Right atrium auricular region (tissue), 2 donors: ENCODE measurements around the gene TP53AIP1. TPM values are rescaled to one million over a fixed set of nuclear protein-coding genes. Genes with fewer than 3 reads are reported as not detected.

Source experiments
- DNase-seq: peaks from one replicate; pipeline ENCODE4 v3.0.0-alpha.2; 2019; ENCODE audit warnings: low spot score
- H3K27ac ChIP-seq, 2 donors: fragments of 200-600 bp; sonication (generic); 1 replicate in 1 of 2; 2 replicates in 1 of 2; pipeline ENCODE4 v1.5.1; 2016 to 2019
- H3K27me3 ChIP-seq, 2 donors: fragments of 200-600 bp; sonication (generic); one replicate each; pipeline versions ENCODE4 v1.5.1 to v1.6.0; 2017 to 2019
- H3K36me3 ChIP-seq: fragments of 200-600 bp; sonication (generic); one replicate; pipeline ENCODE4 v1.5.1; 2016
- H3K4me1 ChIP-seq, 2 donors: fragments of 200-600 bp; sonication (generic); one replicate each; pipeline versions ENCODE4 v1.5.1 to v1.6.0; 2017 to 2019
- H3K4me3 ChIP-seq, 2 donors: fragments of 200-600 bp; sonication (generic); 1 replicate in 1 of 2; 2 replicates in 1 of 2; pipeline ENCODE4 v1.5.1; 2017 to 2019; ENCODE audit warnings: mild to moderate bottlenecking in 1 of 2, moderate library complexity in 1 of 2
- H3K9me3 ChIP-seq, 2 donors: fragments of 200-600 bp; sonication (generic); one replicate each; pipeline ENCODE4 v1.5.1; 2019
- total RNA-seq, 2 donors: library from RNA; depleted of rRNA; stranded (reverse); fragments of >200 nt; gene quantifications; one replicate each; pipeline ENCODE4 v1.1.0, GENCODE V29; 2016
- TF ChIP-seq, protein P1 (sequence below), 2 donors: fragments of 200-600 bp; sonication (generic); IDR thresholded peaks; one replicate each; pipeline ENCODE4 v1.5.1; 2019; ENCODE audit warnings: antibody characterized with exemption in 2 of 2

The TP53AIP1 gene
- total RNA-seq, 2 donors from 2014 or later = not detected

DNA sequence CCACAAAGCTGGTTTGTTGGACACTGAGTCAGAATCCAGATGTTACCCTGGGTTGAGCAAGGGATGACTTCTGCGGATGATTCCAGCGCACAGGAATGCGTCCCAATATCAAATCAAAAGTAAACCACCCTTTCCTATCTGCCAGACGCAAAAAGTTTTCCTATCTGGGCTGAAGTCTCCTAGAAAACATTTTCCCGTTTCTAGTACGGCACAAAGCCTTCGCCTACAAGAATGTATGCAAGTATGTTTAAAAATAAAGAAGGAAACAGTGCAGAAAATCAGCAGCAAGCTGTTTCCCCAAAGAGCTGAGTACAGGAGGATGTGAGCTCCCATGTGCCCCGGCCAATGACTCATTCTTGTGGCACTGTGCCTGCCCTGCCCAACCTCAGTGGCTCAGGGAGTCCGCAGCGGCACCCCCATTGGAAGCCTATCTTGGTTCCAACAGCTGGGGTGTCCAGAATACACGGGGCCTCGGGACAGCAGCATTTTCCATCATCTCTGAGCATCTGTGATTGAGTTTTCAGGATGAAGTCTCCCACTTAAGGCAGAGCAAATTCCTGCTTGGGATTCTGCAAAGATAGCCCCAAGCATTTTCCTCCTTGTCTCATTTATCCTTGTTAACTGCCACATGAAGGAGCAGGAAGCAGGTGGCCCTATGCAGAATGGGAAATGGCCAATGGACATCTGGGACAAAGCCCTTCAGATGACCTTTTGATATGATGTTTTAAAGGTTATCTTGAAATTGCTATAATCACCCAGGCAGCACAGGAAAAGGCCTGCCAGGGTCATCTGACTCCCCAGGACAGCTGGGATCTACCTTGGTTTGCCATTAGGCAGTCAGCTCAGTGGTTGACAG is 34.1 kb downstream of the TP53AIP1 start:
- TF ChIP-seq, protein P1, sequence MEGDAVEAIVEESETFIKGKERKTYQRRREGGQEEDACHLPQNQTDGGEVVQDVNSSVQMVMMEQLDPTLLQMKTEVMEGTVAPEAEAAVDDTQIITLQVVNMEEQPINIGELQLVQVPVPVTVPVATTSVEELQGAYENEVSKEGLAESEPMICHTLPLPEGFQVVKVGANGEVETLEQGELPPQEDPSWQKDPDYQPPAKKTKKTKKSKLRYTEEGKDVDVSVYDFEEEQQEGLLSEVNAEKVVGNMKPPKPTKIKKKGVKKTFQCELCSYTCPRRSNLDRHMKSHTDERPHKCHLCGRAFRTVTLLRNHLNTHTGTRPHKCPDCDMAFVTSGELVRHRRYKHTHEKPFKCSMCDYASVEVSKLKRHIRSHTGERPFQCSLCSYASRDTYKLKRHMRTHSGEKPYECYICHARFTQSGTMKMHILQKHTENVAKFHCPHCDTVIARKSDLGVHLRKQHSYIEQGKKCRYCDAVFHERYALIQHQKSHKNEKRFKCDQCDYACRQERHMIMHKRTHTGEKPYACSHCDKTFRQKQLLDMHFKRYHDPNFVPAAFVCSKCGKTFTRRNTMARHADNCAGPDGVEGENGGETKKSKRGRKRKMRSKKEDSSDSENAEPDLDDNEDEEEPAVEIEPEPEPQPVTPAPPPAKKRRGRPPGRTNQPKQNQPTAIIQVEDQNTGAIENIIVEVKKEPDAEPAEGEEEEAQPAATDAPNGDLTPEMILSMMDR (IDR thresholded peaks at IDR 0.05) = no peak

DNA sequence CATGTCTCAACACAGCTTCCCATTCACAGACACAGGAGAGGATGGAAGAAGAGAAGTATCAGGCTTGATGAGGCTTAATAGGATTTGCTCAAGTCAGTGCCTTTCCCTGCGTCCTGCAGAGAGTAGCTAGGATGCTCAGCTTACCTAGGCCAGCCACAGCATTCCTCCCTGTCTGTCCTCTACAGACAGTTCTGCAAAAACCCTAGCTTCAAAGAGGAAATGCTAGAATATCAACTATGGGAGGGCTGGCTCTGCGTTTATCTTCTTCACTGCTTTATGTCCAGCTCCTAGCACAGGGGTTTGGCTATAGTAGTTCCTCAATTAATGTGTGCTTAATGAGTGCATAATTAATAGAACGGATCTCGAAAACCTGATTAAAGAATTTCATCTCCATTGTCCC is 35.1 kb downstream of the TP53AIP1 start:
- H3K4me3 ChIP-seq = no peak overlapping the region
- TF ChIP-seq, protein P1 (IDR thresholded peaks at IDR 0.05) = no peak
- no peaks in the 10 kb centered on the region for H3K27me3 ChIP-seq
- no peak for DNase-seq
- H3K36me3 ChIP-seq = no peaks in the 10 kb centered on the region
- no peak overlapping the region for H3K27ac ChIP-seq
- H3K9me3 ChIP-seq = no peaks in the 10 kb centered on the region
- peaks cover 0 to 56% of the 10 kb centered on the region in 2 donors for H3K4me1 ChIP-seq

More for the DNA sequence above, 34.1 kb downstream of the TP53AIP1 start:
- Histone ChIP-seq H3K9me3 (no peaks in the 10 kb centered on the region), H3K4me1 (peaks cover 0 to 51% of the 10 kb centered on the region in 2 donors), H3K4me3 (no peak overlapping the region), H3K36me3 (no peaks in the 10 kb centered on the region), H3K27me3 (no peaks in the 10 kb centered on the region), H3K27ac (peak overlapping the region in 1 of 2 donors; percentile 53)
- DNase-seq = peak; percentile 78

DNA sequence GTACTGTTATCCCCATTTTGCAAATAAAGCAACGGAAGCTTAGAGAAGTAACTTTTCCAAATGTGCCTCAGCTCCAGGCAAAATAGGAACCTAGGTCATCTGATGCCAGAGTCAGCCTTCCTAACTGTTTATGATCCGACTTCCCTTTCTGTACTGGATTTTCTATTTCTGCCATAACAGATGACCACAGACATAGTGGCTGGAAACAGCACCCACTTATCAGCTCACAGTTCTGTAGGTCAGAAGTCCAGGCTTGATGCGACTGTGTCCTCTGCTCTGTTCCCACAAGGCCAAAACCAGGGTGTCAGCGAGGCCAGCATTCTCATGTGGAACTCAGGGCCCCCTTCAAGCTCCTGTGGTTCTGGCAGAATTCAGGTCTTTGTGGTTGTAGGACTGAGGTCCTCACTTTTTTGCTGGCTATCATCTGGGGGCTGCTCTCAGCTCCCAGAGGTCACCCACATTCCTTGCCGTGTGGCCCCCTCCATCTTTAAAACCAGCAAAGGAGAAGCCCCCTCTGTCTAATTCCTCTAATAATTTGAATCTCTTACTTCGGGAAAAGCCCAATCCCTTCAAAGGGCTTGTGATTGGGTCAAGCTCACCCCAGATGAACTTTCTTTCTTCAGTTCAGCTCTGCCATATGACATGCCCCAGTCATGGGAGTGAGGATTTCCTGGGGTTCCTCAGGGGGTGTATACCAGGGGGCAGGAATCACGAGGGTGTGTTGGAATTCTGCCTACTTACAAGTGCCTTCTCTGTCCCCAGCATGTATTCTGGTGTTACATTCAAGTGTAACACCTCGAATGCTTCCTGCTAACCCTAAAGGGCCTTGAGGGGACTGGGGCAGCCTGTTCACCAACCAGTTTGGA is 36.3 kb downstream of the TP53AIP1 start:
- Histone ChIP-seq H3K9me3 (no peaks in the 10 kb centered on the region), H3K36me3 (no peaks in the 10 kb centered on the region), H3K4me3 (peak overlapping the region; percentile 40 to 70), H3K27me3 (no peaks in the 10 kb centered on the region), H3K4me1 (peaks cover 0 to 56% of the 10 kb centered on the region in 2 donors), H3K27ac (peak overlapping the region; percentile 75 to 83)
- TF ChIP-seq, protein P1 (IDR thresholded peaks at IDR 0.05) = no peak
- no peak for DNase-seq

DNA sequence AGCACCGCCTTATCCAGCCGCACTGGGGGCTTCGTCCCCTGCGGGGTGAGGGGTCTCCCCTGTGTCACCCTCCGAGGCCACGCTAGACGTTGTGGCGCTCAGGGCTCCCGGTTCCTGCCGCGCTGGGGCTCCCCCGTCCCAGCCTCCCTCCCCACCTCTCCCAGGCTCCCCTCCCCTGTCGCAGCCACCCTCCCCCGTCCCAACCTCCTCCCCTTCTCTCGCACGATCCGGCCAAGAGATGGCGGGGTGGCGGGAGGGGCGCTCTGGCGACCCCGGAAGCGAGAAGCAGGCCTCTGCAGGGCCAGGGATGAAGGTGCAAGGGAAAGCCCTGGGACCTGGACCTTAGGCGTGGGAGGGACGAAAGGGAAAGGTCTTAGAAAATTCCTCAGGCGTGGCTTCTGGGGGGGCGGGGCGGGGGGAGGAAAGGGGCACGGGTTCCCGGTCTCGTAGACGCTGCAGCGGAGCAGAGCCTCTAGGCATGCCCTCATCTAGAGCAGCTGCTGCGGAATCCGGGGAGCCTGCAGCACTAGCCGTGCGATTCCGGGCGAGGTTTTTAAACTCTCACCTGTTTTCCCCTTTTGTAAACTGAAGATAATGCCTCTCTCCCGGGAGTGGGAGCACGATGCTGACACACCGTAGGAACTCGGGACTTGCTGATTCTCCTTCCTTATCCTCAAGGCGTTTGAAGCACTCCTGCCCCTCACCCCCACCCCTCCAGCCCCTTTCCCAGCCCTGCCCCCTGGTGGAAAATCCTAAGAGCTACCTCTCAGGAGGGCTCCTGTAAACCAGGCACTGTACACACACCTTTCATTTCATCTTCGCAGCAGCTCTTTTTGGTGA is 37.1 kb downstream of the TP53AIP1 start:
- H3K4me1 ChIP-seq = peaks cover 0 to 56% of the 10 kb centered on the region in 2 donors
- H3K36me3 ChIP-seq = no peaks in the 10 kb centered on the region
- no peaks in the 10 kb centered on the region for H3K27me3 ChIP-seq
- H3K4me3 ChIP-seq = peak overlapping the region; percentile 40 to 70
- DNase-seq = no peak
- TF ChIP-seq, protein P1 (IDR thresholded peaks at IDR 0.05) = peak; percentile 41 to 65
- peak overlapping the region; percentile 75 to 83 for H3K27ac ChIP-seq
- H3K9me3 ChIP-seq = no peaks in the 10 kb centered on the region

DNA sequence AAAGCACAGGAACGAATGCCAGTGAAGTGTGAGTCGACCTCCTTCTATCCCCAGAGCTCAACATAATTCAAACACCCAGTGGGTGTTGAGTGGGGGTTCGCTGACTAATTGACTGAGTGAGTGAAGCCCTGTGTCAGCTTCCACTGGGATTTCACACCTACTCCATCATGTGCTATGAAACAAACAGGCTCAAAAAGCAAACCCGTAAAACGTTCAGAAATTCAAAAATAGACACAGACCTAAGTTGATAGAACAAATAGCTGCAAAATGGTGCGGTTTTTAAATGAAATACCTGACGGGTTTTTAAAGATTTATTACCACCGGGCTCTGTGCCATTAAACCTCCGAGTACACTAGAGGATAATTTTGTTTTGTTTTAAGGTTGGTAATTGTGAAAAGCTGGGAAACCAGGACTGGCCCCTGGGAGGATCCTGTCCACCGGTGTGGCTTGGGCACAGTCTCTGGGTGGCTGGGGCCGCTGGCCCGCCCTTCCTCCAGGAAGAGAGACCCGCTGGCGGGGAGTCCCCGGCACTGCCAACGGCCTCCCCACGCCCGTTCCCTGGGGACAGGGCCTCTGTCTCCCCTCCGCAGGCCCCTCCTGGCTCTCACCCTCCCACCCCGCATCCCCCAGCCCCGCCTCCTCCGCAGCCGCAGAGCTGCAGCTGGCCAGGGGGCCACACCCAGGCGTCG is 37.9 kb downstream of the TP53AIP1 start:
- no peak for DNase-seq
- Histone ChIP-seq H3K4me3 (peak overlapping the region; percentile 40 to 70), H3K27ac (peak overlapping the region; percentile 75 to 83), H3K36me3 (no peaks in the 10 kb centered on the region), H3K9me3 (no peaks in the 10 kb centered on the region), H3K27me3 (no peaks in the 10 kb centered on the region), H3K4me1 (peaks cover 0 to 56% of the 10 kb centered on the region in 2 donors)
- TF ChIP-seq, protein P1 (IDR thresholded peaks at IDR 0.05) = no peak
